ENCODE data around the gene ANKRD24.

- TF ChIP-seq CTCF (IDR thresholded peaks at IDR 0.05) (no peak), POLR2A (IDR thresholded peaks at IDR 0.05) (no peak)
These were observed 27.8 kb downstream of the ANKRD24 start for GRCh38 chr19:4210166-4210731.

Measured in testis (tissue), 2 donors.